ENCODE results near the gene C17orf67. TPM values are rescaled to one million over a fixed set of nuclear protein-coding genes. Genes with fewer than 3 reads are reported as not detected.
A peak's percentile ranks its signal among the peaks of the same experiment; 100 is the strongest.

C17orf67 gene
- total and polyA plus RNA-seq, 9 of the 15 experiments (the other 6 are each of a cell fraction or from before 2014, with no cell fraction given): 0.07 to 1.7 (median 0.59) TPM

- TF ChIP-seq SMC3 (conservative IDR thresholded peaks at IDR 0.05; ENCODE audit: insufficient read depth, low read depth, low read length) (peak; percentile 77), RAD21 (CRISPR knock-in tag; conservative IDR thresholded peaks at IDR 0.05 in 1 of 2, IDR thresholded peaks at IDR 0.05 in 1 of 2) (peak; percentile 86 to 92), DEAF1 (CRISPR knock-in tag; IDR thresholded peaks at IDR 0.05) (peak; percentile 78), RBBP5 (IDR thresholded peaks at IDR 0.05; ENCODE audit: borderline replicate concordance, insufficient read depth, low read length, poor library complexity, severe bottlenecking) (no peak), BHLHE40 (IDR thresholded peaks at IDR 0.05; ENCODE audit: low read length) (peak; percentile 51; the same call in 1 of the 2 replicates), RB1 (IDR thresholded peaks at IDR 0.05; ENCODE audit: low read depth) (peak; percentile 95), ZFP36 (IDR thresholded peaks at IDR 0.05; ENCODE audit: low read depth, low read length, partially characterized antibody) (peak; percentile 52), KDM2B (CRISPR knock-in tag; IDR thresholded peaks at IDR 0.05) (0 out of 2 replicates have a peak, but pooled peaks have one; percentile 49), JUN (IDR thresholded peaks at IDR 0.05; ENCODE audit: borderline replicate concordance, low read depth, low read length) (0 out of 2 replicates have a peak, but pooled peaks have one; percentile 20), JUN (CRISPR knock-in tag; IDR thresholded peaks at IDR 0.05; ENCODE audit: borderline replicate concordance) (no peak), NONO (IDR thresholded peaks at IDR 0.05; ENCODE audit: low read depth in 2 of 2, low read length in 1 of 2) (no peak), VEZF1 (CRISPR knock-in tag; IDR thresholded peaks at IDR 0.05) (peak; percentile 95), CREM (IDR thresholded peaks at IDR 0.05; ENCODE audit: low read depth) (peak; percentile 37; the same call in 1 of the 2 replicates), BCLAF1 (IDR thresholded peaks at IDR 0.05; ENCODE audit: borderline replicate concordance in 1 of 2, control insufficient read depth in 1 of 2, low read depth in 2 of 2, low read length in 1 of 2) (no peak)
Measured at GRCh38 chr17:56779898-56780777, 53.6 kb downstream of the C17orf67 start (continued).

All from K562 (cell line).